Astrocyte (in vitro differentiated cells and primary cell): Measurements from ENCODE around the gene ADGRA1. TPM values are rescaled to one million over a fixed set of nuclear protein-coding genes. Genes with fewer than 3 reads are reported as not detected.

Source experiments
- DNase-seq: peaks from one replicate; pipeline ENCODE4 v3.0.0-alpha.2; 2010; ENCODE audit warnings: low read depth
- FAIRE-seq: peaks from 2 replicates; lab custom pipeline; 2011; peaks lifted over from hg19 to GRCh38; lab: Jason Lieb, UNC
- H2AFZ ChIP-seq: 2 replicates; pipeline ENCODE4 v1.6.0; 2012; ENCODE audit warnings: low read depth, low read length, inconsistent platforms
- H3K27ac ChIP-seq: 2 replicates; pipeline ENCODE4 v1.5.1; 2011; ENCODE audit warnings: low read depth, low read length, inconsistent platforms
- H3K27me3 ChIP-seq: 2 replicates; pipeline ENCODE4 v1.6.0; 2011; ENCODE audit warnings: low read length, inconsistent platforms; ENCODE audit not compliant: insufficient read depth
- H3K36me3 ChIP-seq: 2 replicates; pipeline ENCODE4 v1.5.1; 2011; ENCODE audit warnings: low read length, inconsistent platforms; ENCODE audit not compliant: insufficient read depth
- H3K4me1 ChIP-seq: 2 replicates; pipeline ENCODE4 v1.5.1; 2011; ENCODE audit warnings: low read length, inconsistent platforms; ENCODE audit not compliant: insufficient read depth
- H3K4me2 ChIP-seq: 2 replicates; pipeline ENCODE4 v1.6.0; 2012; ENCODE audit warnings: low read length, inconsistent platforms
- H3K4me3 ChIP-seq: 2 replicates; pipeline ENCODE4 v1.5.1; 2011; ENCODE audit warnings: low read depth, mild to moderate bottlenecking, low read length, inconsistent platforms; ENCODE audit not compliant: insufficient read depth
- H3K79me2 ChIP-seq: 2 replicates; pipeline ENCODE4 v1.6.0; 2012; ENCODE audit warnings: mild to moderate bottlenecking, low read length, inconsistent platforms; ENCODE audit not compliant: insufficient read depth
- H3K9ac ChIP-seq: 2 replicates; pipeline ENCODE4 v1.6.0; 2012; ENCODE audit warnings: mild to moderate bottlenecking, low read length, inconsistent platforms
- H3K9me3 ChIP-seq: 2 replicates; pipeline ENCODE4 v1.5.1; 2012; ENCODE audit warnings: low read depth, mild to moderate bottlenecking, low read length, inconsistent platforms; ENCODE audit not compliant: insufficient read depth
- H4K20me1 ChIP-seq: 2 replicates; pipeline ENCODE4 v1.6.0; 2012; ENCODE audit warnings: low read length, inconsistent platforms; ENCODE audit not compliant: insufficient read depth
- H3K27ac Mint-ChIP-seq: one replicate; pipeline ENCODE4 v1.8.0; 2021; ENCODE audit warnings: mild to moderate bottlenecking, mixed read lengths; ENCODE audit not compliant: unreplicated experiment
- H3K27me3 Mint-ChIP-seq: one replicate; pipeline ENCODE4 v1.8.0; 2021; ENCODE audit warnings: low read depth, mixed read lengths; ENCODE audit not compliant: unreplicated experiment
- H3K36me3 Mint-ChIP-seq: one replicate; pipeline ENCODE4 v1.8.0; 2021; ENCODE audit warnings: low read depth, mixed read lengths; ENCODE audit not compliant: unreplicated experiment
- H3K4me1 Mint-ChIP-seq: one replicate; pipeline ENCODE4 v1.8.0; 2021; ENCODE audit warnings: low read depth, mixed read lengths; ENCODE audit not compliant: unreplicated experiment
- H3K4me3 Mint-ChIP-seq: one replicate; pipeline ENCODE4 v1.8.0; 2021; ENCODE audit warnings: mild to moderate bottlenecking, moderate library complexity, mixed read lengths; ENCODE audit not compliant: unreplicated experiment
- H3K9me3 Mint-ChIP-seq: one replicate; pipeline ENCODE4 v1.8.0; 2021; ENCODE audit warnings: mild to moderate bottlenecking, mixed read lengths; ENCODE audit not compliant: unreplicated experiment
- EZH2 ChIP-seq: IDR thresholded peaks from 2 replicates; pipeline ENCODE4 v1.6.1; 2012; ENCODE audit warnings: mild to moderate bottlenecking, low read length, inconsistent platforms; ENCODE audit not compliant: insufficient read depth
- total RNA-seq: library from RNA; stranded (reverse); gene quantifications from 2 replicates; pipeline ENCODE4 v1.2.1, GENCODE V29; 2021
- TF ChIP-seq, protein P1 (sequence below): IDR thresholded peaks from 2 replicates; pipeline ENCODE4 v1.5.1; 2011; ENCODE audit warnings: low read depth, mild to moderate bottlenecking, inconsistent platforms, low read length, moderate library complexity; ENCODE audit not compliant: insufficient read depth

The ADGRA1 gene
- total RNA-seq, 1 donor from 2014 or later, result not detected

DNA sequence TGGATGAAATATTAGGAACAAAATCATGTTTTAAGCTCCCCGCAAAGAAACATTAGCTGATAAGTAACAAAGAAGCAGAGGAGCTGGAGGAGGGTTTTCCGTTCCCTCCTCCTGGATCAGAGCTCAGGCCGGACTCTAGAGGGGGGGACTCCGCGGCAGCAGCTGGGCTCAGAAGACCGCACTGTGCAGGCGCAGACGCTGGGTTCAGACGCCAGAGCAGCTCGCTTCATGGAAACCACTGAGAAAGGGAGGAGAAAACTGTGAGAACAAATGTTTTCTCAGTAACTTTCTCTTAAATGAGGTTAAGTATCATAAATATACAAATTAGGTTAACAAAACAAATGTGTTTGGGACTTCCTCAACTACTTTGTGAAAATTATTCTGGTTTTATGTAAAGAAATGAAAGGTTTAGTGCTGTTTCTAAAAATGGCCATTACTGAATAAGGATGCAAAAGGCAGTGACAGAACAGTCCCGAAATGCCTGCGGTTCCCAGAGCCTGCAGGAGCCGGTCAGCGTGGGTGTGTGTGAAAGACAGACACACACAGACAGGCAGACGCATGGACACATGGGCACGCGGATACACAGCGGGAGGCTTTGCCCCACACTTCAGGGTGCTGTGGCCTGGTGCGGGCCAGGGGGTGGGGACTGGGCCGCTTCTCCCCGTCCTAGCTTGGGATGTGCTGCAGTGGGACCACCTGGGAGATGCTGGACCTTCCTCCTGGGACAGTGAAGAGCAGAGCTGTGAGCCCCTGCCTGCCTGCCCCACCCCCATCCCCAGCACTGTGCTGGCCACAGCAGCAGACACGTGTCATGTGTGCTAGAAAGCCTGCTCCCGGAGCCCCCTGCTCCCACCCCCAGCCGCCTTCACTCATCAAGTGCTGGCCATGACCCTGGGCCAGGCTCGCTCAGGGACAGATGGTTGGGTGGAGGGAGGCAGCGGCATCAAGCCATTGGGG is 20.3 kb upstream of the ADGRA1 start:
- H3K4me3 ChIP-seq, result no peak overlapping the region
- no peak overlapping the region for H3K4me2 ChIP-seq
- no peak overlapping the region for H3K27ac Mint-ChIP-seq
- H3K79me2 ChIP-seq, result no peaks in the 10 kb centered on the region
- FAIRE-seq, result no peak
- H2AFZ ChIP-seq, result no peak overlapping the region
- H3K27ac ChIP-seq, result no peak overlapping the region
- no peaks in the 10 kb centered on the region for H3K9me3 Mint-ChIP-seq
- TF ChIP-seq EZH2, result no peak
- TF ChIP-seq, protein P1, sequence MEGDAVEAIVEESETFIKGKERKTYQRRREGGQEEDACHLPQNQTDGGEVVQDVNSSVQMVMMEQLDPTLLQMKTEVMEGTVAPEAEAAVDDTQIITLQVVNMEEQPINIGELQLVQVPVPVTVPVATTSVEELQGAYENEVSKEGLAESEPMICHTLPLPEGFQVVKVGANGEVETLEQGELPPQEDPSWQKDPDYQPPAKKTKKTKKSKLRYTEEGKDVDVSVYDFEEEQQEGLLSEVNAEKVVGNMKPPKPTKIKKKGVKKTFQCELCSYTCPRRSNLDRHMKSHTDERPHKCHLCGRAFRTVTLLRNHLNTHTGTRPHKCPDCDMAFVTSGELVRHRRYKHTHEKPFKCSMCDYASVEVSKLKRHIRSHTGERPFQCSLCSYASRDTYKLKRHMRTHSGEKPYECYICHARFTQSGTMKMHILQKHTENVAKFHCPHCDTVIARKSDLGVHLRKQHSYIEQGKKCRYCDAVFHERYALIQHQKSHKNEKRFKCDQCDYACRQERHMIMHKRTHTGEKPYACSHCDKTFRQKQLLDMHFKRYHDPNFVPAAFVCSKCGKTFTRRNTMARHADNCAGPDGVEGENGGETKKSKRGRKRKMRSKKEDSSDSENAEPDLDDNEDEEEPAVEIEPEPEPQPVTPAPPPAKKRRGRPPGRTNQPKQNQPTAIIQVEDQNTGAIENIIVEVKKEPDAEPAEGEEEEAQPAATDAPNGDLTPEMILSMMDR, result no peak
- H3K9me3 ChIP-seq, result no peaks in the 10 kb centered on the region
- no peak overlapping the region for H3K9ac ChIP-seq
- no peaks in the 10 kb centered on the region for H3K36me3 Mint-ChIP-seq
- no peaks in the 10 kb centered on the region for H3K4me1 ChIP-seq
- H3K36me3 ChIP-seq, result no peaks in the 10 kb centered on the region
- H3K27me3 ChIP-seq, result no peaks in the 10 kb centered on the region
- H3K27me3 Mint-ChIP-seq, result peaks cover 34% of the 10 kb centered on the region
- H4K20me1 ChIP-seq, result no peaks in the 10 kb centered on the region
- no peaks in the 10 kb centered on the region for H3K4me1 Mint-ChIP-seq
- no peak overlapping the region for H3K4me3 Mint-ChIP-seq
- DNase-seq, result peak; percentile 2

DNA sequence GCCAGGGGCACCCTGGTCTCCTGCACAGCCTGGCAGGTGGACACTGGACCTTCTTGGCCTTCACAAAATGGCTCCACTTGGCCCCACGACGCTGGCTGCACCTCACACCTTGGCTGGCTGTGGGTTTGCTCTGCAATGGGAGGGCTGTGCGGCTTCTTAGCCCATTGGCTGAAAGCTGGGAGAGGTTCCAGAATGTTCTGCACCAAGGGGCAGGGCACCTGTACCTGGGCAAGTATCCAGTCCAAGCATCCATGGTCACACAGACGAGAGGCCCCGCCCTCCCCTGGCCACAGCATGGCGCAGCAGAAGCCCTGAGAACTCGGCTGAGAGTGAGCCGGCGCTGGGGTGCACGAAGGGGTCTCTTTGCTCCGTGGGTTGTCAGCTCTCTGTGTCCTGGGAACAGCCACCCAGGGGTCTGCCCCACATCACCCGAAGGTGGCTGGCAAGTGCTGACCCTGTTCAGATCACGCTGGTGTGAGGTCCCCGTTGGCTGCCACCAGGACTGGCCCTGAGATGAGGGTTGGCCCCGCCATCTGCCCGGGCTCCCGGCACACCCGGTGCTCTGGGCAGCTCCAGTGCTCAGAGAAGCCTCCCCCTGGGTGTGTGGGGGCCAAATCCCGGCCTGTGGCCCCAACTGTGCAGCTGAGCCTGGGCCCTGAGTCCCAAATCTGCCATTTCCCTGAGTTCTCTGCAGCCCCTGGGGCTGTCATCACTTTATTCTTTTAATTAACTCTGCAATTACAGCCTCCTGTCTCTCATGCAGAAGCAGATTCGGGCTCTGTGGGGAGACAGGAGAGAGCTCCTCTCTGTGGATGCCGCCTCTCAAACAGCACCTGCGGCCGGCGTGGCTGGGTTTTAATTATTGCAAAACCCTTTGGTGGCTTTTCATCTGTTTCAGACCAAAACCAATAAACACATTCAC is 19.4 kb upstream of the ADGRA1 start:
- Mint-ChIP-seq H3K4me1 (no peaks in the 10 kb centered on the region), H3K4me3 (no peak overlapping the region), H3K9me3 (no peaks in the 10 kb centered on the region), H3K27ac (no peak overlapping the region), H3K27me3 (peaks cover 30% of the 10 kb centered on the region), H3K36me3 (no peaks in the 10 kb centered on the region)
- no peak overlapping the region for H3K4me3 ChIP-seq
- H3K4me1 ChIP-seq, result no peaks in the 10 kb centered on the region
- H3K9me3 ChIP-seq, result no peaks in the 10 kb centered on the region
- no peaks in the 10 kb centered on the region for H3K27me3 ChIP-seq
- no peak overlapping the region for H2AFZ ChIP-seq
- H3K4me2 ChIP-seq, result no peak overlapping the region
- H3K9ac ChIP-seq, result no peak overlapping the region
- TF ChIP-seq EZH2, result no peak
- TF ChIP-seq, protein P1, result no peak
- no peaks in the 10 kb centered on the region for H3K79me2 ChIP-seq
- no peak for DNase-seq
- H4K20me1 ChIP-seq, result no peaks in the 10 kb centered on the region
- FAIRE-seq, result no peak
- no peaks in the 10 kb centered on the region for H3K36me3 ChIP-seq
- H3K27ac ChIP-seq, result no peak overlapping the region
